ENCODE results near the gene ERN2.

DNA sequence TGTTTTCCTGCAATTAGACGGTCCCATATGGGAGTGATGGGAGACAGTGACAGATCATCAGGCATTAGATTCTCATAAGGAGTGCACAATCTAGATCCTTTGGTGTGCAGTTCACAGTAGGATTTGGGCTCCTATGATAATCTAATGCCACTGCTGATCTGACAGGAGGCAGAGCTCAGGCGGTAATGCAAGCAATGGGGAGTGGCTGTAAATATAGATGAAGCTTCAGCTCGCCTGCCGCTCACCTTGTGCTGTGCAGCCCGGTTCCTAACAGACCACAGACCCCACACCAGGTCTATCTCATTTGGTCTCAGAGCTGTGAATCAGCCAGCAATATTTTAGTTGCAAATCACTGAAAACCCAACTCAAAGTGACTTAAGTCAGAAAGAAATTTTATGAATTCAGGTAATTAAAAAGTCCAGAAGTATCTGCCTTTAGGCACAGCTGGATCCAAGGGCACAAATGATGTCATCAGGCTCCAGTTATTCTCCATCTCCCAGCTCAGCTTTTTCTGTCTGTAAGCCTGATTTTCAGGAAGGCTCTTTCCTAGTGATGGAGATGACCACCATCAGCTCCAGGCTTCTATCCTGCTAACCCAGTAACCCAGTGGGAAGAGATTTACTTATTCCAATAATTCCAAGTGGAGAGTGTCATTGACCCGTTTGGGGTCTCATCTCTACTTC, 45.1 kb upstream of the ERN2 start:
- TF ChIP-seq, protein P1, sequence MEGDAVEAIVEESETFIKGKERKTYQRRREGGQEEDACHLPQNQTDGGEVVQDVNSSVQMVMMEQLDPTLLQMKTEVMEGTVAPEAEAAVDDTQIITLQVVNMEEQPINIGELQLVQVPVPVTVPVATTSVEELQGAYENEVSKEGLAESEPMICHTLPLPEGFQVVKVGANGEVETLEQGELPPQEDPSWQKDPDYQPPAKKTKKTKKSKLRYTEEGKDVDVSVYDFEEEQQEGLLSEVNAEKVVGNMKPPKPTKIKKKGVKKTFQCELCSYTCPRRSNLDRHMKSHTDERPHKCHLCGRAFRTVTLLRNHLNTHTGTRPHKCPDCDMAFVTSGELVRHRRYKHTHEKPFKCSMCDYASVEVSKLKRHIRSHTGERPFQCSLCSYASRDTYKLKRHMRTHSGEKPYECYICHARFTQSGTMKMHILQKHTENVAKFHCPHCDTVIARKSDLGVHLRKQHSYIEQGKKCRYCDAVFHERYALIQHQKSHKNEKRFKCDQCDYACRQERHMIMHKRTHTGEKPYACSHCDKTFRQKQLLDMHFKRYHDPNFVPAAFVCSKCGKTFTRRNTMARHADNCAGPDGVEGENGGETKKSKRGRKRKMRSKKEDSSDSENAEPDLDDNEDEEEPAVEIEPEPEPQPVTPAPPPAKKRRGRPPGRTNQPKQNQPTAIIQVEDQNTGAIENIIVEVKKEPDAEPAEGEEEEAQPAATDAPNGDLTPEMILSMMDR (IDR thresholded peaks at IDR 0.05), result no peak
- no peak for TF ChIP-seq POLR2A (IDR thresholded peaks at IDR 0.05)
